HG03439 (cell line): ENCODE data around the gene CH25H.

Source experiments
- ATAC-seq: cut with Tn5 transposase; IDR thresholded peaks from one replicate; pipeline ENCODE4 v1.9.1; 2021; ENCODE audit warnings: mild to moderate bottlenecking, moderate library complexity; ENCODE audit not compliant: unreplicated experiment

CH25H gene

DNA sequence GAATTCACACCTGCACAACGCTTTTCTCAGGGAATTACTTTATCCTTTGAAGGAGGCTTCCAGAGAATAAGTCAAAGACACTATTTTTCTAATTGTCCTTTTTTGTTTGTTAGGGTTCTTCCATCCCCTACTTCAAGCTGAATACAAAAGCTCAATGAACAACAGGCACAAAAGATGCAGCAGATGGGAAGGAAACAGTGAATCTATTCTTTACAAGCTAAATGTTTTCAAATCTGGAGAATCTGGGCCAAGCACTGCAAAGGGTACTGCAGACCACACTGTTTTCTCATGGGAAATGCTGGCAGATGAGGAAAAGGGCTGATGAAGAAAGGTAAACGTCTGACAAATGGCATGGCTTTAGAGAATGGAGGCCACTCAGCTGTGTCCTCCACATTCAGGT lies 25.9 kb upstream of the CH25H start:
- no peak for ATAC-seq

DNA sequence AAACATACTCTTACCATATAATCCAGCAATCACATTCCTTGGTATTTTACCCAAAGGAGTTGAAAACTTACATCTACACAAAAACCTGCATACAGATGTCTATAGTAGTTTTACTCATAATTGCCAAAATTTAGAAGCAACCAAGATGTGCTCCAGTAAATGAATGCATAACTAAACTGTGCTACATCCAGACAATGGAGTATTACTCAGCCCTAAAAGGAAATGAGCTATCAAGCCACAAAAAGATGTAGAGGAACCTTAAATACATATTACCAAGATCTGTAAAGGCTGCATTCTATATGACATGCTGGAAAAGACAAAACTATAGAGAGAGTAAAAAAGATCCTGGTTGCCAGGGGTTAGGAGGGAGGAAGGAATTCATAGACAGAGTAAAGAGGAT lies 21.8 kb upstream of the CH25H start:
- no peak for ATAC-seq

DNA sequence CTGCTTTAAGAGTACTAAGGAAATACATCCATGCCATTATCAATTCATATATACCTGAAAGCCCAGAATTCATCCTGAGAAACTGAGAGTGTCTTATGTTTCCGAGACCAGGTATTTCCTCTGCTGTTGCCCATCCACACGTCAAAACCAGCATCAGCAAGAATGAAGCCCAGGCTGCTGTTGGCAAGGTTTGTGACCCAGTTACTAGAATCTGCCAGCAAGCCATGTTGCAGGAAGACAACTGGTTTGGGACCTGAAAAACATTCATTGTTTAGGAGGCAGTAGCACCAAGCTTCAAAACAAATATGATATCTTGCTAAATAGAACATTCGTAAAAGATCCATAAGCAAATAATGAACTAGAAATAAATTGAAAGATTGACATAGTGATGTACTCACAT lies 21.0 kb upstream of the CH25H start:
- no peak for ATAC-seq

DNA sequence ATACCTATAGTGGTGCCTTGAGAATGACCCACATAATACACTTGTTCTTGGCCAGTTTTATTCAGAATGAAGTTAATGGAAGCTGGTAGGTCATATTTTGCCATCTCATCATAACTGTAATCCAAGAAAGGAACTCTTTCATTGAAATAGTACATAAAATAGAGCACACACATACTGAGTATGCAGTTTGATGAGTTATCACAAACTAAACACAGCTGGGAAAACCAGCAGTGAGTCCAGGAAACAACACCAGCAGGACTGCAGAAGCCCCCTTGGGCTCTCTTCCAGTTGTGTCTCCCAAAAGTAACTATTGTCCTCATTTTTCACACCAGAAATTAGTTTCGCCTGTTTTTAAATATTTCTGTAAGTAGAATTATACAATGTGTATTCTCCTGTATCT lies 19.8 kb upstream of the CH25H start:
- no peak for ATAC-seq

DNA sequence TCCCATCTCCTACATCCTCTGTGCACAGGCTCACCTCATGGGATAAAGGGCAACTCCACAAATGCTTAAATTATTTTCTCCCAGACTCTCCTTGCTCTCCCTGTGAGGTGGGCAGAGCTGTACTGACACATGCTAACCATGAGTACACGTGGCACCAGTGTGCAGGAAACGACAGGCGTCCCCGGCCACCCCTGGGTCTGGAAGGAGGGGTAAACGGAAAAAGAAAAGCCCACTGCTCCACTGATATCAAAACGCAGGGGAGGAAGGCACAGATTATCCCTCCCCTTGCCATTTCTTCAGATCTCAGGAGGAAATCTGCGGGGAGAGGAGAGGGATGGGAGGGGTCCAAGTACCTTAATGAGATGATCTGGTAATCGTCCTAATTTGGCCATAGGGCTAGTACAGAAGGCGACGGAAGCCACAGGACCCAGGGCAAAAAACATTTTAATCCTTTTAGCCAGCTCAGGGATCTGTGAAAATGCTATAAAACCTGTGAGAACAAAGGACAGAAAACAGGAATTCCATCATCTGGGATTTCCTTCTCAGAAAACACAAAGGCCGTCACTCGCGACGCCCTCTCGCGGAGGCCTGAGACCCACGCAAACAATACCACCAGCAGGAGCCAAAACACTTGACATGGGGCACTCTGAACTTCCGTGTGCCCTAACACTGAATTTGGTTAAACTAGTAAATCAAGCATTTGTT lies 17.8 kb upstream of the CH25H start:
- ATAC-seq, result no peak

DNA sequence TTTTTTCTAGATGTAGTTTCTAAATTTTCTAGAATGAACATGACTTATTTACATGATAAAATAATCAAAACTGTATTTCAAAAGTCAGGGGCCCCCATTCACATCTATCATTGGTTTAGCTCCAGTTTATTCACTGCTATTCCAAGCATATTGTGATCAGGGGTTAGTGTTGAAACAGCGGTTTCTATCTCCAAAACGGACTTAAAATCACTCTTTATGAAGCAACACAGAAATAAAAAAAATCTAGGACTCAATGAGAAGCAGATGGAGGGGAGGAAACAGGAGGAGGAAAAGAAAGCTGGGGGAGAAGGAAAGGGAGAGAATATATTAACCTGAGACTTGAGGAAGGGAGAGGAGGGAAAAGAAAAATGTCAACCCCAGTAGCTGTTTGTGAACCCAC lies 14.8 kb upstream of the CH25H start:
- ATAC-seq, result no peak

- no peak for ATAC-seq
These were observed 12.5 kb upstream of the CH25H start for GRCh38 chr10:89219513-89220218.

- no peak for ATAC-seq
These were observed 10.2 kb upstream of the CH25H start for GRCh38 chr10:89217057-89217990.

DNA sequence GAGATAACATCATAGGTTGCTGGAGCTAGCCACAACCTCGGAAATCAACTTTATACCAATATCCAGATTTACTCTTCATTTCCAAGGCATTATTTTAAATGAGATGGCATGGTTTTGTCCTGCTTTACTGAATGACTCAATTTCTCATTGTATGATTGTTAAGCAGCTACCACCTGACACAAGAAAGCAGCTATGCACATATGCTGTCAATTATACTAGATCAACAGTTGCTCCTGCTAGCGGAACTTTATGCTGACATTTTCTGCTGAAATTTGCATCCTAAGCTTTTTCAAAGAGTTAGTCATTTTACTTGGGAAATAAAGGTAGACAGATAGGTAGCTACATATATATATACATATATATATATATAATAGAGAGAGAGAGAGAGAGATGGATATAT lies 8.9 kb upstream of the CH25H start:
- ATAC-seq, result no peak

- ATAC-seq, result no peak
These were observed 8.4 kb upstream of the CH25H start for GRCh38 chr10:89215511-89215910.

GRCh38 chr10:89214566-89215165 lies 7.5 kb upstream of the CH25H start:
- ATAC-seq, result no peak

DNA sequence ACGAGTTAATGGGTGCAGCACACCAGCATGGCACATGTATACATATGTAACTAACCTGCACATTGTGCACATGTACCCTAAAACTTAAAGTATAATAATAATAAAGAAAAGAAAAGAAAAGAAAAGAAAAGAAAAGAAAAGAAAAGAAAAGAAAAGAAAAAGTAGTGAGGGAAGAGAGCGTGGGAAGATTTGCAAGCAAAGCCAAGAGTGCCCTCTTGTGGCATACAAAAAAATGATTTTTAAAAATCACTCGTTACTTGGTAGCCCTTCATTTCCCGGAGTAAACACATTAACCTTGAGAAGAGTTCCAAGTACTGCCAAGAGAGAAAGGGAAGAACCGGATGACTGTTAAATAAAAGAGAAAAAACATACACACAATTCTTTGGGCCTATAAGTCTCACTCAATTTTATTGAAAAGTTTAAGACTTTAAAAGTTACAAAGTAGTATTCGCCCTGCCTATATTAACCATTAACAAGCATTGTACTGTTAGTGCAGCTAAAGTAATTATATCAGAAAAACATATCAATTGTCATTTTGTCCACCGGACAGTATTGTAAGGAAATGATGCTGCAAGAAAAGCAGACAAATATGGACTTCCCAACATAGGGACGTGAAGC lies 6.2 kb upstream of the CH25H start:
- ATAC-seq, result no peak

GRCh38 chr10:89210794-89211425 lies 3.8 kb upstream of the CH25H start:
- no peak for ATAC-seq

- ATAC-seq, result no peak
These were observed 2.6 kb upstream of the CH25H start for GRCh38 chr10:89209718-89210117.

GRCh38 chr10:89207801-89208551 lies 859 bp upstream of the CH25H start:
- ATAC-seq, result peak; percentile 21

- ATAC-seq, result peak; percentile 39
These were observed 526 bp downstream of the CH25H start for GRCh38 chr10:89206402-89207180.

- no peak for ATAC-seq
These were observed 2.4 kb downstream of the CH25H start for GRCh38 chr10:89204621-89205185.

DNA sequence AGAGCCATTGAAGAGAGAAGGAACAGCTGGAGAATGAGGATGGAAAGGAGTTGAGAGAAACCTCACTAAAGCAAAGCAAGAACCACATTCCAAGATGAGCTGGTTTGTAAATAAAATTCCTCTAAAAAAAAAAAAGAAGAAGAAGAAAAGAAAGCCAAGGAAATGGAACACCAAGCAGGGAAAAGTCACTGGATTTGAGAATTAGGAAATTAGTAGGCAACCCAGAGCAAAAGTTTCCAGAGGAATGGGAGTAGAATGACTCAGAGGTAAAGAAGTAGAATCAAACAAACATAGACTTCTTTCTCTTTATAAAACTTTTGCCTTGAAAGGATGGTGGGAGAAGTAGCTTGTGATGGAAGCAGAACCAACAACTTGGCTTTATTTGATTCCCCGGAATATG lies 3.9 kb downstream of the CH25H start:
- ATAC-seq, result no peak
